B cell (primary cell): Measurements from ENCODE around the gene ALDH9A1. TPM values are rescaled to one million over a fixed set of nuclear protein-coding genes. Genes with fewer than 3 reads are reported as not detected.
"Not testable (repeated sequence)": the region's sequence is repeated elsewhere in the genome, so short reads cannot be mapped to it uniquely, and the experiment has no call there.

ENCODE experiments used
- ATAC-seq: fragments of 200-7000 bp; cut with Tn5 transposase; one replicate; pipeline ENCODE4 v1.10.0; 2021; ENCODE audit warnings: low read depth, mild to moderate bottlenecking, moderate number of reproducible peaks, moderate library complexity
- CTCF ChIA-PET: fragments of 350-600 bp; sonication (Branson Sonifier 250); formaldehyde crosslinking; loops from one replicate; lab custom pipeline; 2021; ENCODE audit warnings: antibody characterized with exemption, inconsistent platforms; lab: Charles Lee
- POLR2A ChIA-PET: fragments of 350-600 bp; sonication (Branson Sonifier 250); formaldehyde crosslinking; loops from one replicate; lab custom pipeline; 2021; ENCODE audit warnings: antibody characterized with exemption; lab: Charles Lee
- DNase-seq: peaks from one replicate; pipeline ENCODE4 v3.0.0; 2013
- H2AFZ ChIP-seq: 2 replicates; pipeline ENCODE4 v1.6.1; 2012; ENCODE audit warnings: mild to moderate bottlenecking, low read depth, low read length; ENCODE audit not compliant: insufficient read depth, poor library complexity, severe bottlenecking
- H3K27ac ChIP-seq, 2 donors: 1 replicate in 1 of 2; 2 replicates in 1 of 2; pipeline ENCODE4 v1.5.1; 2012 to 2013; ENCODE audit warnings: low read length in 2 of 2, mild to moderate bottlenecking in 2 of 2, moderate library complexity in 1 of 2
- H3K27me3 ChIP-seq, 4 experiments: fragments of 200-600 bp in 1 of 4; sonication (generic) in 1 of 4; replicated peaks in 1 of 4; 1 replicate in 2 of 4; 2 replicates in 2 of 4; pipeline versions ENCODE4 v1.6.1 to v1.7.0; 2013 to 2016; ENCODE audit warnings: low read length in 3 of 4, mild to moderate bottlenecking in 2 of 4, mixed read lengths in 1 of 4, moderate library complexity in 1 of 4; ENCODE audit not compliant: insufficient read depth in 4 of 4, control insufficient read depth in 3 of 4; ENCODE audit errors: control extremely low read depth in 1 of 4
- H3K36me3 ChIP-seq, 2 experiments: replicated peaks in 1 of 2; 1 replicate in 1 of 2; 2 replicates in 1 of 2; pipeline versions ENCODE4 v1.6.1 to v1.7.1; 2013; ENCODE audit warnings: low read length in 1 of 2; ENCODE audit not compliant: insufficient read depth in 2 of 2, control insufficient read depth in 1 of 2; ENCODE audit errors: control extremely low read depth in 1 of 2, extremely low read depth in 1 of 2
- H3K4me1 ChIP-seq, 2 donors: fragments of 200-600 bp in 1 of 2; sonication (generic) in 1 of 2; 1 replicate in 1 of 2; 2 replicates in 1 of 2; pipeline versions ENCODE4 v1.5.1 to v1.6.1; 2013 to 2017; ENCODE audit warnings: low read length in 2 of 2; ENCODE audit not compliant: control insufficient read depth in 2 of 2, insufficient read depth in 2 of 2
- H3K4me2 ChIP-seq: replicated peaks from 2 replicates; pipeline ENCODE3; 2012; ENCODE audit warnings: mild to moderate bottlenecking, low read depth, low read length; ENCODE audit not compliant: poor library complexity, severe bottlenecking
- H3K4me3 ChIP-seq, 5 experiments: fragments of 200-600 bp in 1 of 5; sonication (generic) in 1 of 5; 1 replicate in 3 of 5; 2 replicates in 2 of 5; pipeline versions ENCODE4 v1.5.1 to v1.7.0; 2011 to 2016; ENCODE audit warnings: low read length in 4 of 5, mild to moderate bottlenecking in 4 of 5, low read depth in 2 of 5, control low read depth in 1 of 5, moderate library complexity in 1 of 5; ENCODE audit not compliant: insufficient read depth in 1 of 5; ENCODE audit errors: control extremely low read depth in 1 of 5, extremely low read depth in 1 of 5
- H3K79me2 ChIP-seq: fragments of 200-600 bp; sonication (generic); one replicate; pipeline ENCODE4 v1.6.0; 2016; ENCODE audit warnings: low read length; ENCODE audit not compliant: control insufficient read depth, insufficient read depth
- H3K9ac ChIP-seq: fragments of 200-600 bp; sonication (generic); 2 replicates; pipeline ENCODE4 v1.6.1; 2017; ENCODE audit warnings: mild to moderate bottlenecking, low read length, moderate library complexity
- H3K9me3 ChIP-seq, 3 donors: one replicate each; pipeline versions ENCODE4 v1.6.1 to v1.7.1; 2013; ENCODE audit warnings: low read length in 2 of 3; ENCODE audit not compliant: control insufficient read depth in 2 of 3, insufficient read depth in 1 of 3; ENCODE audit errors: control extremely low read depth in 1 of 3
- H4K20me1 ChIP-seq: 2 replicates; pipeline ENCODE4 v1.6.0; 2012; ENCODE audit warnings: mild to moderate bottlenecking, low read length; ENCODE audit not compliant: insufficient read depth, control insufficient read depth, poor library complexity, severe bottlenecking
- H3K27ac Mint-ChIP-seq: one replicate; pipeline ENCODE4 v1.8.0; 2021; ENCODE audit warnings: mixed read lengths
- H3K27me3 Mint-ChIP-seq: one replicate; pipeline ENCODE4 v1.8.0; 2021; ENCODE audit warnings: mixed read lengths
- H3K4me1 Mint-ChIP-seq: one replicate; pipeline ENCODE4 v1.8.0; 2021; ENCODE audit warnings: mixed read lengths
- H3K4me3 Mint-ChIP-seq: one replicate; pipeline ENCODE4 v1.8.0; 2021; ENCODE audit warnings: mixed read lengths
- H3K9me3 Mint-ChIP-seq: one replicate; pipeline ENCODE4 v1.8.0; 2022; ENCODE audit warnings: mixed read lengths; ENCODE audit not compliant: insufficient read depth
- CTCF ChIP-seq: fragments of 200-600 bp; IDR thresholded peaks from one replicate; pipeline ENCODE4 v1.8.0; 2022; ENCODE audit warnings: antibody characterized with exemption, mild to moderate bottlenecking
- EZH2 ChIP-seq: IDR thresholded peaks from 2 replicates; pipeline ENCODE4 v1.6.1; 2012; ENCODE audit warnings: borderline replicate concordance, low read depth, mild to moderate bottlenecking, moderate library complexity, low read length; ENCODE audit not compliant: insufficient read depth, poor library complexity, severe bottlenecking
- WGBS: methylation state at CpG from one replicate; pipeline ENCODE4 v1.1.5; 2013; ENCODE audit warnings: missing lambda C conversion rate; ENCODE audit not compliant: insufficient coverage; 5-methylcytosine and 5-hydroxymethylcytosine counted together
- intact Hi-C: fragments of 100-400 bp; cut with micrococcal nuclease; formaldehyde crosslinking; loops from one replicate; pipeline ENCODE4 v1.10.0; 2022
- polyA plus RNA-seq: library from polyadenylated mRNA; depleted of rRNA; stranded (reverse); fragments of >200 nt; gene quantifications from 2 replicates; pipeline ENCODE4 v1.2.3, GENCODE V29; 2012
- total RNA-seq, 2 donors: library from RNA; stranded (reverse); fragments of 120-200 nt in 1 of 2; gene quantifications; 1 replicate in 1 of 2; 2 replicates in 1 of 2; pipeline versions ENCODE4 v1.2.3 to v1.2.4, GENCODE V29; 2013 to 2022

The ALDH9A1 gene
- total and polyA plus RNA-seq, 2 donors (not counting 1 experiment from before 2014, with no cell fraction given) = 23.5 to 37.5 TPM

GRCh38 chr1:165747632-165748447 is 49.5 kb upstream of the ALDH9A1 start:
- DNase-seq (no peak), ATAC-seq (no peak)
- ChIA-PET POLR2A (no interaction called here), CTCF (interaction anchor here (0.9 to 1.7 kb wide), 2 partner anchors 147 to 380 kb away, joined by 3 read pairs; no protein-coding TSS in a partner anchor)
- H3K4me2 ChIP-seq = no peak overlapping the region
- no peak overlapping the region for H3K27ac Mint-ChIP-seq
- no peaks in the 10 kb centered on the region for H3K27me3 ChIP-seq
- H3K4me1 ChIP-seq = no peaks in the 10 kb centered on the region
- H3K79me2 ChIP-seq = peaks cover 4% of the 10 kb centered on the region
- no peaks in the 10 kb centered on the region for H3K9me3 Mint-ChIP-seq
- peaks cover 2% of the 10 kb centered on the region for H4K20me1 ChIP-seq
- no peak overlapping the region for H2AFZ ChIP-seq
- H3K36me3 ChIP-seq = peaks cover 12 to 47% of the 10 kb centered on the region in 2 experiments
- 97% methylated on average over 5 of the region's 9 CpGs for WGBS
- H3K4me1 Mint-ChIP-seq = no peaks in the 10 kb centered on the region
- H3K27me3 Mint-ChIP-seq = no peaks in the 10 kb centered on the region
- H3K9me3 ChIP-seq = no peaks in the 10 kb centered on the region
- no peak overlapping the region for H3K4me3 ChIP-seq
- no peak for TF ChIP-seq CTCF
- TF ChIP-seq EZH2 = no peak
- intact Hi-C loops = no loop called here
- H3K9ac ChIP-seq = no peak overlapping the region
- H3K27ac ChIP-seq = no peak overlapping the region
- no peak overlapping the region for H3K4me3 Mint-ChIP-seq

GRCh38 chr1:165744913-165745312 is 46.6 kb upstream of the ALDH9A1 start:
- H3K9me3 Mint-ChIP-seq, H3K79me2 ChIP-seq, H3K4me3 Mint-ChIP-seq, H3K27me3 ChIP-seq, H3K9ac ChIP-seq, H3K27me3 Mint-ChIP-seq, H3K4me2 ChIP-seq, H3K27ac ChIP-seq, DNase-seq, POLR2A ChIA-PET, intact Hi-C loops, H2AFZ ChIP-seq, H3K4me3 ChIP-seq, CTCF ChIA-PET, H4K20me1 ChIP-seq, H3K4me1 ChIP-seq, ATAC-seq, H3K4me1 Mint-ChIP-seq, H3K27ac Mint-ChIP-seq, H3K9me3 ChIP-seq: not testable (repeated sequence)
- H3K36me3 ChIP-seq = peaks cover 21 to 56% of the 10 kb centered on the region in 2 experiments
- WGBS = 100% methylated on average over 1 of the region's 1 CpG
